Type B pancreatic cell (in vitro differentiated cells): ENCODE results near the gene TUSC2. TPM values are rescaled to one million over a fixed set of nuclear protein-coding genes. Genes with fewer than 3 reads are reported as not detected.

Source experiments
- DNase-seq: peaks from one replicate; pipeline ENCODE4 v3.0.0; 2021; ENCODE audit warnings: mixed read lengths; ENCODE audit not compliant: unreplicated experiment; ENCODE audit errors: extremely low spot score
- H3K27ac Mint-ChIP-seq: 2 replicates; pipeline ENCODE4 v1.8.0; 2021; ENCODE audit warnings: mild to moderate bottlenecking, mixed read lengths
- H3K27me3 Mint-ChIP-seq: 2 replicates; pipeline ENCODE4 v1.8.0; 2021; ENCODE audit warnings: mixed read lengths
- H3K36me3 Mint-ChIP-seq: 2 replicates; pipeline ENCODE4 v1.8.0; 2021; ENCODE audit warnings: mixed read lengths
- H3K4me1 Mint-ChIP-seq: one replicate; pipeline ENCODE4 v1.8.0; 2021; ENCODE audit warnings: mixed read lengths; ENCODE audit not compliant: unreplicated experiment
- H3K4me3 Mint-ChIP-seq: 2 replicates; pipeline ENCODE4 v1.8.0; 2021; ENCODE audit warnings: mild to moderate bottlenecking, mixed read lengths
- H3K9me3 Mint-ChIP-seq: 2 replicates; pipeline ENCODE4 v1.8.0; 2021; ENCODE audit warnings: mixed read lengths
- total RNA-seq: library from RNA; stranded (reverse); gene quantifications from 2 replicates; pipeline ENCODE4 v1.2.1, GENCODE V29; 2021; ENCODE audit warnings: low replicate concordance
- TF ChIP-seq, protein P1 (sequence below): fragments of 200-600 bp; sonication (generic); conservative IDR thresholded peaks from 2 replicates; pipeline ENCODE4 v1.5.0; 2021; ENCODE audit warnings: antibody characterized with exemption, mild to moderate bottlenecking

Gene TUSC2
- total RNA-seq, 1 donor from 2014 or later = 24.9 TPM

- H3K36me3 Mint-ChIP-seq = no peaks in the 10 kb centered on the region
- H3K27me3 Mint-ChIP-seq = no peaks in the 10 kb centered on the region
- H3K27ac Mint-ChIP-seq = peak overlapping the region; percentile 50
- no peaks in the 10 kb centered on the region for H3K4me1 Mint-ChIP-seq
- peak overlapping the region; percentile 85 for H3K4me3 Mint-ChIP-seq
- DNase-seq = peak; percentile 86
- H3K9me3 Mint-ChIP-seq = no peaks in the 10 kb centered on the region
- TF ChIP-seq, protein P1, sequence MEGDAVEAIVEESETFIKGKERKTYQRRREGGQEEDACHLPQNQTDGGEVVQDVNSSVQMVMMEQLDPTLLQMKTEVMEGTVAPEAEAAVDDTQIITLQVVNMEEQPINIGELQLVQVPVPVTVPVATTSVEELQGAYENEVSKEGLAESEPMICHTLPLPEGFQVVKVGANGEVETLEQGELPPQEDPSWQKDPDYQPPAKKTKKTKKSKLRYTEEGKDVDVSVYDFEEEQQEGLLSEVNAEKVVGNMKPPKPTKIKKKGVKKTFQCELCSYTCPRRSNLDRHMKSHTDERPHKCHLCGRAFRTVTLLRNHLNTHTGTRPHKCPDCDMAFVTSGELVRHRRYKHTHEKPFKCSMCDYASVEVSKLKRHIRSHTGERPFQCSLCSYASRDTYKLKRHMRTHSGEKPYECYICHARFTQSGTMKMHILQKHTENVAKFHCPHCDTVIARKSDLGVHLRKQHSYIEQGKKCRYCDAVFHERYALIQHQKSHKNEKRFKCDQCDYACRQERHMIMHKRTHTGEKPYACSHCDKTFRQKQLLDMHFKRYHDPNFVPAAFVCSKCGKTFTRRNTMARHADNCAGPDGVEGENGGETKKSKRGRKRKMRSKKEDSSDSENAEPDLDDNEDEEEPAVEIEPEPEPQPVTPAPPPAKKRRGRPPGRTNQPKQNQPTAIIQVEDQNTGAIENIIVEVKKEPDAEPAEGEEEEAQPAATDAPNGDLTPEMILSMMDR = no peak
Observed at GRCh38 chr3:50365080-50365841, 37.2 kb upstream of the TUSC2 start.

- H3K27ac Mint-ChIP-seq = peak overlapping the region; percentile 50
- TF ChIP-seq, protein P1 = no peak
- no peak for DNase-seq
- no peaks in the 10 kb centered on the region for H3K9me3 Mint-ChIP-seq
- peaks cover 3% of the 10 kb centered on the region for H3K4me1 Mint-ChIP-seq
- H3K4me3 Mint-ChIP-seq = peak overlapping the region; percentile 85
- H3K36me3 Mint-ChIP-seq = no peaks in the 10 kb centered on the region
- H3K27me3 Mint-ChIP-seq = no peaks in the 10 kb centered on the region
Observed at GRCh38 chr3:50364573-50365079, 36.6 kb upstream of the TUSC2 start.

DNA sequence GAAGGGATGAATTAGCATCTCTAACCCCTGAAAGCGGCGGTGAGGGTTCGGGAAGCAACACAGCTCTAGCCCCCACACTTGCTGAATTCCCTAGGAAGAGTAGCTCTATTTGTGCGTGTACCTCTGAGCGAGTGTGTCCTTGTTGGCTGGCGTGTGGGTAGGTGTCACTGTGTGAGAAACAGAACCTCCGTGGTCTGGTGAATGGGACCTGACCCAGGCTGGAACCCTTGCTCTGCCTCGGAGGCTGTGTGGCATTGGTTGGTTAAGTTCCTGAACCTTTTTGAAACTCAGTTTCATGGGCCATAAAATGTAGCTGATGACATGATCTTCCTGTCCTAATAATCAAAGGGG is 31.7 kb upstream of the TUSC2 start:
- TF ChIP-seq, protein P1 = no peak
- DNase-seq = no peak
- peak overlapping the region; percentile 98 for H3K4me3 Mint-ChIP-seq
- H3K27ac Mint-ChIP-seq = peak overlapping the region; percentile 95
- no peaks in the 10 kb centered on the region for H3K27me3 Mint-ChIP-seq
- no peaks in the 10 kb centered on the region for H3K36me3 Mint-ChIP-seq
- H3K4me1 Mint-ChIP-seq = peaks cover 26% of the 10 kb centered on the region
- H3K9me3 Mint-ChIP-seq = no peaks in the 10 kb centered on the region

DNA sequence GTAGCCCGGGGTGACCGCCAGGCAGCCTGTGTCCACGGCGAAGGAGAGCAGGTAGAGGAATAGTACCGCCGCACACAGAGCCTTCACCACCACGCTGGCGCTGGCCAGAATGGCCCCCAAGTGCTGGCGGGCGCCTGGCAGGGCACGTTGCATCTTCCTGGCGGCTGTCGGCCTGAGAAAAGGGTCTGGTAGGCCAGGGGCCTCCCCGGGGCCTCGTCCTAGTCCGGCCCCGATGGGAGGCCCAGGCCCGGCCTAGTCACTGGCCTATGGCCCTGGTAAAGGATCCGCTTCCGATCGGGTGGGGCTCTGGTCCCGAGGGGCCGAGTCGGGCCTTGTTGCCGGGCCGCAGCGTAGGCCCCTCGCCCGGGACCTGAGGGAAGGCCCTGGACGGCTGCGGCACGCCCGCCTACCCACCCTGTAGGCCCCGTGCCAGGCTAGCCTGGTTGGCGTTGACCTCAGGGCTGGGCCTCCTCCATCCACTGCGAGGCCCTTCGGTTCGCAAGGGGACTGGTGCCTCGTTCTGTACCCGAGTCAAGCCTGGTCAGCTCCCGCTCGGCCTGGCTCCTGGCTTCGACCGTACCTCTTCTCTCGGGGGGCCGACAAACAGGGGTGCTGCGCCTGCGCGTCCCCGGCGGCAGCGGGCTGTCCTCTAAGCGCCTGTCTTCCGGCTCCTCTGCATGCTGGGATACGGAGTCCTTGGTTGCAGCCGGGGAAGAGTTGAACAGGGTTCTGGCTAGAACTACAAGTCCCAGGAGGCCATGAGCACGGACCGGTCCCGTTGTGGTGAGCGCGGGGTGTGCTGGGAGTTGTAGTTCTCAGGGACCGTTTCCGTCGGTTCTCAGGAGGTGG is 31.1 kb upstream of the TUSC2 start, which contains the start of gene TMEM115:
Gene TMEM115, minus strand, starts transcription at position 611 of the 849 bp plus-strand sequence. Its CDS starts 458 bp downstream, at position 153.
- DNase-seq = peak; percentile 93
- H3K27me3 Mint-ChIP-seq = no peaks in the 10 kb centered on the region

DNA sequence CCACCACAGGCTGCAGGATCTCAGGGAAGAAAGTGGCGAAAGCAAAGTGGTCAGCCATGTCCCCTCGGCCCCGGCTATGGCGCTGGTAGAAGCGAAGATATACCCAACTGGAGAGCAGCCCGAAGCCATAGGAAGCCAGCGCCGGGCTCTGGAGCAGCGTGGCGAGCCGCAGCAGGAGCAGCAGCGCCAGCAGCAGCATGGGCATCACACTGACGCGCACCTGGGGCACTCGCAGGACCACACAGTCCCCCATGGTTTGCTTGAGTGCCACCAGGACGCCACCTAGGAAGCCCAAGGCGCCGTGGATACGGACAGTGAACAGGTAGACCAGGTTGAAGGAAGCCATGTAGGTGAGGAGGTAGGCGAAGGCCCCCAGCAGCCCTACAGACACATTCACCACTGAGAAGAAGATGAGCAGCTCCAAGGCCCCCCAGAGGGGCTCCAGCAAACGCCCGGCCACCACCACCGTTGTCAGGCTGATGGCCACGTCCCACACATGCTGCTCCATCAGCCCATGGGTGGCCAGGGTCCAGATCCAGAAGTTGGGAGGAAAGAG is 30.4 kb upstream of the TUSC2 start:
- peaks cover 26% of the 10 kb centered on the region for H3K4me1 Mint-ChIP-seq
- no peak for DNase-seq
- H3K36me3 Mint-ChIP-seq = no peaks in the 10 kb centered on the region
- H3K27me3 Mint-ChIP-seq = no peaks in the 10 kb centered on the region
- H3K27ac Mint-ChIP-seq = peak overlapping the region; percentile 85
- TF ChIP-seq, protein P1 = no peak
- peak overlapping the region; percentile 98 for H3K4me3 Mint-ChIP-seq
- no peaks in the 10 kb centered on the region for H3K9me3 Mint-ChIP-seq

More for the DNA sequence above, 31.1 kb upstream of the TUSC2 start, which contains the start of gene TMEM115:
- Mint-ChIP-seq H3K36me3 (no peaks in the 10 kb centered on the region), H3K4me3 (peak within 1 kb of the TSS; percentile 98), H3K27ac (peak within 1 kb of the TSS; percentile 95), H3K9me3 (no peaks in the 10 kb centered on the region), H3K4me1 (peaks cover 26% of the 10 kb centered on the region)
- TF ChIP-seq, protein P1 = no peak
